Mesendoderm (in vitro differentiated cells): ENCODE data around the gene SLC29A1.

Source experiments
- DNase-seq: peaks from one replicate; pipeline ENCODE4 v3.0.0; 2013
- H2AK5ac ChIP-seq: 2 replicates; pipeline ENCODE4 v1.6.1; 2013; ENCODE audit warnings: low read length, inconsistent platforms
- H2BK120ac ChIP-seq: 2 replicates; pipeline ENCODE4 v1.6.1; 2013; ENCODE audit warnings: low read depth, mild to moderate bottlenecking, low read length, moderate library complexity, mixed read lengths
- H2BK15ac ChIP-seq: replicated peaks from 2 replicates; pipeline ENCODE4 v1.6.1; 2013; ENCODE audit warnings: low read depth, mild to moderate bottlenecking, moderate library complexity
- H2BK5ac ChIP-seq: 2 replicates; pipeline ENCODE4 v1.6.1; 2013; ENCODE audit warnings: low read length, inconsistent platforms
- H3K18ac ChIP-seq: 2 replicates; pipeline ENCODE4 v1.6.1; 2013; ENCODE audit warnings: mild to moderate bottlenecking, low read length, mixed read lengths
- H3K23ac ChIP-seq: one replicate; pipeline ENCODE4 v1.6.1; 2013; ENCODE audit warnings: low read length
- H3K27ac ChIP-seq: 2 replicates; pipeline ENCODE4 v1.5.1; 2013; ENCODE audit warnings: low read depth, mild to moderate bottlenecking, inconsistent platforms, low read length, moderate library complexity
- H3K27me3 ChIP-seq: 2 replicates; pipeline ENCODE4 v1.6.1; 2013; ENCODE audit warnings: low read length, control low read depth, mild to moderate bottlenecking, inconsistent platforms; ENCODE audit not compliant: insufficient read depth, poor library complexity
- H3K36me3 ChIP-seq: 2 replicates; pipeline ENCODE4 v1.6.1; 2013; ENCODE audit warnings: low read length, inconsistent platforms; ENCODE audit not compliant: control insufficient read depth, insufficient read depth
- H3K4ac ChIP-seq: one replicate; pipeline ENCODE4 v1.6.1; 2013; ENCODE audit warnings: low read depth, mild to moderate bottlenecking, low read length, moderate library complexity
- H3K4me1 ChIP-seq: 2 replicates; pipeline ENCODE4 v1.6.1; 2013; ENCODE audit warnings: low read depth, low read length, inconsistent platforms; ENCODE audit not compliant: control insufficient read depth
- H3K4me2 ChIP-seq: 2 replicates; pipeline ENCODE4 v1.6.1; 2013; ENCODE audit warnings: low read length
- H3K4me3 ChIP-seq: 2 replicates; pipeline ENCODE4 v1.5.1; 2013; ENCODE audit warnings: mild to moderate bottlenecking, low read length
- H3K56ac ChIP-seq: one replicate; pipeline ENCODE4 v1.6.1; 2013; ENCODE audit warnings: low read length
- H3K79me1 ChIP-seq: 2 replicates; pipeline ENCODE4 v1.6.1; 2013; ENCODE audit warnings: low read length, inconsistent platforms
- H3K79me2 ChIP-seq: 2 replicates; pipeline ENCODE4 v1.6.1; 2013; ENCODE audit warnings: mild to moderate bottlenecking, low read length; ENCODE audit not compliant: control insufficient read depth, insufficient read depth
- H3K9ac ChIP-seq: 2 replicates; pipeline ENCODE4 v1.6.1; 2013; ENCODE audit warnings: low read length, inconsistent platforms
- H4K5ac ChIP-seq: one replicate; pipeline ENCODE4 v1.6.1; 2013; ENCODE audit warnings: low read length
- H4K8ac ChIP-seq: one replicate; pipeline ENCODE4 v1.6.1; 2013; ENCODE audit warnings: low read depth, mild to moderate bottlenecking, control low read depth, low read length, moderate library complexity
- WGBS: extraction: QIAGEN DNeasy Blood & Tissue Kit; methylation state at CpG from one replicate; pipeline ENCODE4 v1.1.7; 2013; ENCODE audit warnings: low lambda C conversion rate, missing lambda C conversion rate; ENCODE audit not compliant: insufficient coverage; ENCODE audit errors: extremely low coverage; 5-methylcytosine and 5-hydroxymethylcytosine counted together

Gene SLC29A1

DNA sequence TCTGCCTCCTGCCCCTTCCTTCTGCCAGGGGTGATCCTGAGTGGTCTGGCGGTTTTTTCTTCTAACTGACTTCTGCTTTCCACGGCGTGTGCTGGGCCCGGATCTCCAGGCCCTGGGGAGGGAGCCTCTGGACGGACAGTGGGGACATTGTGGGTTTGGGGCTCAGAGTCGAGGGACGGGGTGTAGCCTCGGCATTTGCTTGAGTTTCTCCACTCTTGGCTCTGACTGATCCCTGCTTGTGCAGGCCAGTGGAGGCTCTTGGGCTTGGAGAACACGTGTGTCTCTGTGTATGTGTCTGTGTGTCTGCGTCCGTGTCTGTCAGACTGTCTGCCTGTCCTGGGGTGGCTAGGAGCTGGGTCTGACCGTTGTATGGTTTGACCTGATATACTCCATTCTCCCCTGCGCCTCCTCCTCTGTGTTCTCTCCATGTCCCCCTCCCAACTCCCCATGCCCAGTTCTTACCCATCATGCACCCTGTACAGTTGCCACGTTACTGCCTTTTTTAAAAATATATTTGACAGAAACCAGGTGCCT is 10.2 kb downstream of the SLC29A1 start:
- no peak for DNase-seq
- Histone ChIP-seq H3K36me3 (no peaks in the 10 kb centered on the region), H3K4me3 (no peak overlapping the region), H3K56ac (no peak overlapping the region), H3K9ac (no peak overlapping the region), H2BK120ac (no peak overlapping the region), H3K4me2 (no peak overlapping the region), H4K8ac (no peak overlapping the region), H3K23ac (no peak overlapping the region), H2BK5ac (no peak overlapping the region), H3K79me1 (no peaks in the 10 kb centered on the region), H3K18ac (no peak overlapping the region), H3K79me2 (no peaks in the 10 kb centered on the region), H4K5ac (no peak overlapping the region), H3K4ac (no peak overlapping the region), H3K4me1 (peaks cover 5% of the 10 kb centered on the region), H2BK15ac (no peak overlapping the region), H2AK5ac (no peak overlapping the region), H3K27me3 (no peaks in the 10 kb centered on the region), H3K27ac (no peak overlapping the region)
- no CpG with 5 or more reads among the region's 14 CpGs for WGBS

DNA sequence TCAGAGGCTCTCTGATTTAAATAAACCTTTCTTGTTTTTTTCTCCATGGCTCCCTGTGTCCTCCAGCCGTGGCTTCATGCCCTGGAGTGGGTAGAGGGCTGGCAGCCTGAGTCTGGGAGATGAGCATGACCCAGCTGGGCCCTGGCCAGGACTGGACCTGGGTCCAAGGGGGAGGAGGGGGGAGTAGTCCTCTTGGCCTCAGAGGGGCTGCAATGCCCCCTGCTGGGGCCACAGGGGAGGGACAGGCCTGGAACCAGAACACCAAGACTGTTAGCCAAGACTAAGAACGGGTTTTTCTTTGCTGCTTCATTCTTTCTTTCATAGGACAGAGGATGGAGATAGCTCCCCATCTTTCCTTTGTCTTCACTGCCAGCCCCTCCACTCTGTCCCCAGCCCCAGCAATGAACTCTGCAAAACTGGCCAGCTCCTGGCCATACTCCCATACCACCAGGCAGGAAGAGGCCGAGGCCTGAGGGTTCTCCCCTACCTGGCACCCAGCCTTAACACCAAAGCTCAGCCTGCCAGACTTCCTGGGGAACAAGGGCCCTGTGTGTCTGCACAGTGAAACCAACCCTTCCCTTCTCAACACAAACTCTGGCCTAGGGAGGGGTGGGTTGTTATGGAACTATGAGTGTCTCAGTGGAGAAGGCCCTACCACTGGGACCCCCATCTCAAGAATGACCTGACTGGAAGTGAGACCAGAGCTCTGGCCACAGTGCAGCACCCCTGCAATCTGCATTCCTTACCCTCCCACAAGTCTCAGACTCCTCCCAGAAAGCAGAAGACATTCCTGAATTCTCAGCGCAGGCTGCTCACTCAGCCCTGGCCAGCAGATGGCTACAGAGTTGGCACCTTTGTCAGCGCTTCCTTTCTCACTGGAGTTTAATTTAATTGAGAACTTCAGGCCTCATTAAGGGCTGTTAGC is 11.0 kb downstream of the SLC29A1 start:
- H4K5ac ChIP-seq, result no peak overlapping the region
- H3K4me3 ChIP-seq, result no peak overlapping the region
- H4K8ac ChIP-seq, result no peak overlapping the region
- no peak overlapping the region for H3K18ac ChIP-seq
- H3K4me1 ChIP-seq, result peaks cover 5% of the 10 kb centered on the region
- H3K27me3 ChIP-seq, result no peaks in the 10 kb centered on the region
- H3K56ac ChIP-seq, result peak overlapping the region; percentile 57
- DNase-seq, result peak; percentile 95
- H2AK5ac ChIP-seq, result no peak overlapping the region
- no peak overlapping the region for H3K4me2 ChIP-seq
- no peaks in the 10 kb centered on the region for H3K36me3 ChIP-seq
- no peak overlapping the region for H2BK15ac ChIP-seq
- no peaks in the 10 kb centered on the region for H3K79me1 ChIP-seq
- no peak overlapping the region for H2BK120ac ChIP-seq
- no peak overlapping the region for H3K4ac ChIP-seq
- H3K27ac ChIP-seq, result peak overlapping the region; percentile 13
- no peak overlapping the region for H3K23ac ChIP-seq
- WGBS, result no CpG with 5 or more reads among the region's 5 CpGs
- H3K9ac ChIP-seq, result peak overlapping the region; percentile 43
- peak overlapping the region; percentile 22 for H2BK5ac ChIP-seq
- no peaks in the 10 kb centered on the region for H3K79me2 ChIP-seq

DNA sequence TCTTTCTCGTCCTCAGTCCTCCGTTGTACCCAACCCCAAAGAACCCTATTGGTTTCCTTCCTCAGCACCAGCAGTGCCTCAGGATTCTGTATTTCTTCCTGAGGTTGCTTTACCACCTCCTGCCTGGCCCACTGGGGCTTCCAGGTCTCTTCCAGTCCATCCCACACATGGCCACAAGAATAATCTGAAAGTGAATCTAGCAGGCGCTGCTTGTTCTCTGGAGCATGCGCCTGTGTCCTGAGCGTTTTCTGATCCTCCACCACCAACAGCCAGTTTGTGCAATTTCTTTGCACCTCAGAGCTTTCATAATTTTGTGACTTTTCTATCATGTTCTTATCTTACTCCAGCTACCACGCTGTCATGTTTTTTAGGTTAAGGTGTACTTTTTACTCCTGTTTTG is 11.9 kb downstream of the SLC29A1 start:
- Histone ChIP-seq H3K27ac (no peak overlapping the region), H3K4me2 (no peak overlapping the region), H3K4me1 (peaks cover 5% of the 10 kb centered on the region), H3K56ac (peak overlapping the region; percentile 25), H3K27me3 (no peaks in the 10 kb centered on the region), H3K23ac (no peak overlapping the region), H3K4ac (no peak overlapping the region), H4K5ac (no peak overlapping the region), H2AK5ac (no peak overlapping the region), H2BK15ac (no peak overlapping the region), H4K8ac (no peak overlapping the region), H3K18ac (no peak overlapping the region), H2BK5ac (no peak overlapping the region), H2BK120ac (no peak overlapping the region), H3K36me3 (no peaks in the 10 kb centered on the region), H3K9ac (peak overlapping the region; percentile 7), H3K79me1 (no peaks in the 10 kb centered on the region), H3K4me3 (no peak overlapping the region), H3K79me2 (no peaks in the 10 kb centered on the region)
- WGBS, result no CpG with 5 or more reads among the region's 6 CpGs
- no peak for DNase-seq

DNA sequence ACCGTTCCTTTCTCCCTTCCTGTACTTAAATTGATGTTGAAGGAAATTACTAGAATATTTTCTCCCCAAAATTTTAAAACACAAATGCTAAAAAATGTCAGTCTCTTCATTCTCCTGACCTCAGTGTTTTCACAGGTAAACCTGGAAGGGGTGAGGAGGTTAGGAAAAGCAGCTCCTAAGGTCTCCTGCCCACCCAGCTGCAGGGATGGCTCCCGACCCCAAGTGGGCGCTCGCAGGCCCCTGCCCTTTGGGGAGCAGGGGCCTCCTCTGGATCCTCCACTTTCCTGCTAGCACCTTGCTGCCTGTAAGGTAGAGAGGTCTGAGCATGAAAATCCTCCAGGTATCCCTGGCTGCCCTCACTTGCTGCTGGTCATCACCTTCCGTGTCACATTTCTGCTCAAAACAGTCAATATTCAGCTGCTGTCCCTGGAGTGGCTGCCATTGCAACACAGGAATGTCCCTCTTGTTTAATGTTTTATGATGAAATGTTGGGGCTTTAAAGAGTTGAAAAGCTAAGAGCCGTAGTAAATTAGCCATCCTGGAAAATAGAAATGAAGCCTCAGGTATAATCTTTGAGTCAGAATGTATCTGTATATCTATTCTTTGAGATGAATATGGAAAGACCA is 12.6 kb downstream of the SLC29A1 start:
- H3K27me3 ChIP-seq, result no peaks in the 10 kb centered on the region
- whole genome bisulfite sequencing, result no CpG with 5 or more reads among the region's 6 CpGs
- no peak overlapping the region for H3K4me2 ChIP-seq
- no peak overlapping the region for H2BK120ac ChIP-seq
- no peak overlapping the region for H3K4ac ChIP-seq
- no peak overlapping the region for H3K9ac ChIP-seq
- H2BK15ac ChIP-seq, result no peak overlapping the region
- H3K79me2 ChIP-seq, result no peaks in the 10 kb centered on the region
- H3K56ac ChIP-seq, result no peak overlapping the region
- no peak overlapping the region for H3K27ac ChIP-seq
- no peak overlapping the region for H2AK5ac ChIP-seq
- no peak for DNase-seq
- no peak overlapping the region for H3K18ac ChIP-seq
- H3K36me3 ChIP-seq, result no peaks in the 10 kb centered on the region
- no peak overlapping the region for H3K23ac ChIP-seq
- no peak overlapping the region for H2BK5ac ChIP-seq
- no peak overlapping the region for H3K4me3 ChIP-seq
- peaks cover 5% of the 10 kb centered on the region for H3K4me1 ChIP-seq
- no peaks in the 10 kb centered on the region for H3K79me1 ChIP-seq
- H4K5ac ChIP-seq, result no peak overlapping the region
- H4K8ac ChIP-seq, result no peak overlapping the region

DNA sequence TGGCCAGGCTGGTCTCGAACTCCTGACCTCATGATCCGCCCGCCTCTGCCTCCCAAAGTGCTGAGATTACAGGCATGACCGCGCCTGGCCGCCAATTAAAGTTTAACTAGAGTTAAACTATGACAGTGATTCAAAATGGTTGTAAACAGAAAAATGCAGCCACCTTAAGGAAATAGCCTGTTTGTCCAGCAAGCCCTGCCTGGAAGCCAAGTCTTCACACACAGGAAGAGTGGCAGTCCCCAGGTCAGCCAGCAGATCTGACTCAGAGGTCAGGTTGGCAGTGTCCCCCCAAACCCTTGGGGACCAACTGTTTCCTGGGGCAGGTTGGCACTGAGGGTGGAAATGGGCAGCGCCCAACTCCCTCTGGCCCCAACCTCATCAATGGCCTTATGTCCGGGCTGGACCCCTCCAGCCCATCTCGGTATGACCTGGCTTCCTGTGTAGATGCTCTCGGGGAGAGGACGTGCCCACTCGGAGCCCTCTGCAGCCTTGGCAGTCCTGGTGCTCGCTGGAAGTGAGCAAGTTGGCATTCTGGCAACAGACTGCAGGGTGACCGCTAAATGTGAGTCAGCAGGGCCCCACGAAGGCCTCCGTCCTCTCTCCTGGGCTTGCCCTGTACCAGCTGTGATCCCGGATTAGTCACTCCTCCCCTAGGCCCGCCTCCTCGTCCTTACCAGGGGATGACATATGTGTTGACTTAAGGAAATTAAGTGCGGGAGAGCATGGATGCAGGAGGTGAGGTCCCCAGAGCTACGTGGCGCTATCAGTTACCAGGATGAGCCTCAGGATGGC is 13.8 kb downstream of the SLC29A1 start:
- H3K9ac ChIP-seq, result peak overlapping the region; percentile 80
- no peak overlapping the region for H3K4ac ChIP-seq
- H3K4me3 ChIP-seq, result peak overlapping the region; percentile 52
- peaks cover 5% of the 10 kb centered on the region for H3K4me1 ChIP-seq
- H3K23ac ChIP-seq, result no peak overlapping the region
- H3K79me1 ChIP-seq, result no peaks in the 10 kb centered on the region
- peak overlapping the region; percentile 88 for H3K56ac ChIP-seq
- H2BK5ac ChIP-seq, result no peak overlapping the region
- no peaks in the 10 kb centered on the region for H3K36me3 ChIP-seq
- no peaks in the 10 kb centered on the region for H3K79me2 ChIP-seq
- peak overlapping the region; percentile 95 for H3K4me2 ChIP-seq
- H2AK5ac ChIP-seq, result no peak overlapping the region
- H3K18ac ChIP-seq, result no peak overlapping the region
- no peak overlapping the region for H2BK15ac ChIP-seq
- H4K8ac ChIP-seq, result no peak overlapping the region
- WGBS, result no CpG with 5 or more reads among the region's 22 CpGs
- no peak overlapping the region for H3K27ac ChIP-seq
- H4K5ac ChIP-seq, result no peak overlapping the region
- no peak overlapping the region for H2BK120ac ChIP-seq
- H3K27me3 ChIP-seq, result no peaks in the 10 kb centered on the region
- peak; percentile 94 for DNase-seq
